GM11168 (cell line): ENCODE results near the gene NNMT.

ENCODE experiments used
- in situ Hi-C: fragments of 300-500 bp; cut with MboI; formaldehyde crosslinking; loops from one replicate; pipeline ENCODE4 v1.12.0; 2022; ENCODE audit warnings: low sequenced_read_pairs; ENCODE audit not compliant: unreplicated experiment

Gene NNMT

GRCh38 chr11:114301927-114302326, 5.7 kb downstream of the NNMT start:
- in situ Hi-C loops = no loop called here

- in situ Hi-C loops = no loop called here
Observed at GRCh38 chr11:114302663-114303062, 6.5 kb downstream of the NNMT start.

GRCh38 chr11:114304065-114304464, 7.9 kb downstream of the NNMT start:
- in situ Hi-C loops = no loop called here

- in situ Hi-C loops = no loop called here
Observed at GRCh38 chr11:114304969-114305368, 8.8 kb downstream of the NNMT start.

DNA sequence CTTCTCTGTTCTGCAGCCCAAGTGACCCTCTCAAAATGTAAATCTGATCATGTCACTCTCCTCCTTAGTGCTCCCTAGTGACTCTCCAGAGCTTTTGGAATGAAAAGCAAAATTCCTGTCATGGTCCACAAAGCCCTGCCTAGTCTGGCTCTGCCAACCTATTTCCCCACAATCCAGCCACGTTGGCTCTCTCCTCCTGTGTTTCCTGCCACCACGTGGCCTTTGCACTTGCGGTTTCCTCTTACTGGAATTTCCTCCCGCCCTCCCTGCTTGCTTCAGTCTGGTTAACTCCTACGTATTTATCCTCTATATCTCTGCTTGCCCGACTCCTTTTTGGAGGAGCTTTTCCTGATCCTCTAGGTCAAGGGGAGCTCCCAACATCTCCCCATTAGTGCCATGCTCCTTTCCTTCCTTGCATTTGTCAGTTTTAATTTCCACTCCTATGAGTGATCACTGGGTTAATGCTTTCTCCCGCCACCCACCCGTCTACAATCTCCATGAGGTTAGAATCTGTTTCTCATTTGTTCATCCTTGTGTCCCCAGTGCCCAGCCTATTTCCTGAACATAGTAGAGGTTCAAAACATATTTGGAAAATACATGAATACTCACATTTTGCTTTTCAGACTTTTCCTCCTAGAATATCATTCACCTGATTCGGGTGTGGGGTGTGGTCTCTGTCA, 11.5 kb downstream of the NNMT start:
- in situ Hi-C loops = no loop called here

GRCh38 chr11:114308689-114309089, 12.5 kb downstream of the NNMT start:
- in situ Hi-C loops = no loop called here

GRCh38 chr11:114309517-114309916, 13.3 kb downstream of the NNMT start:
- in situ Hi-C loops = no loop called here

DNA sequence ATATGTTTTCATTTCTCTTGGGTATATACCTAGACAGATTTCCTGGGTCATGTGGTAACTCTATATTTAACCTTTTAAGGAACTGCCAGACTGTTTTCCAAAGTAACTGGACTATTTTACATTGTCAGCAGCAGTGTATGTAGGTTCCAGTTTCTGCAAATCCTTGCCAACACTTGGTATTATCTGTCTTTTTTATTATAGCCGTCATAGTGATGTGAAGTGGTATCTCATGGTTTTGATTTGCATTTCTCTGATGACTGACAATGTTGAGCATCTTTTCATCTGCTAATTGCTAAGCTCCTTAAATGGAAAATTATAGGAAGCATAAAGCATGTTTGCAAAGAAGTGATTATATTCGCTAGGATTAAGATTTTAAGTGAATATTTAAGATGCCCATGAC, 13.9 kb downstream of the NNMT start:
- in situ Hi-C loops = no loop called here

DNA sequence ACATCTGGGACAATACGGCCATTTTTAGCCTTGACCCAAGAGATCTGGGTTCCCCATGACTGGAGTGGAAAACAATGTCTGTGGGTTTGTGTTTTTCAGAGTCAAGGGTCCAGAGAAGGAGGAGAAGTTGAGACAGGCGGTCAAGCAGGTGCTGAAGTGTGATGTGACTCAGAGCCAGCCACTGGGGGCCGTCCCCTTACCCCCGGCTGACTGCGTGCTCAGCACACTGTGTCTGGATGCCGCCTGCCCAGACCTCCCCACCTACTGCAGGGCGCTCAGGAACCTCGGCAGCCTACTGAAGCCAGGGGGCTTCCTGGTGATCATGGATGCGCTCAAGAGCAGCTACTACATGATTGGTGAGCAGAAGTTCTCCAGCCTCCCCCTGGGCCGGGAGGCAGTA, 15.7 kb downstream of the NNMT start:
- in situ Hi-C loops = no loop called here

- in situ Hi-C loops = no loop called here
Observed at GRCh38 chr11:114314096-114314495, 17.9 kb downstream of the NNMT start.

DNA sequence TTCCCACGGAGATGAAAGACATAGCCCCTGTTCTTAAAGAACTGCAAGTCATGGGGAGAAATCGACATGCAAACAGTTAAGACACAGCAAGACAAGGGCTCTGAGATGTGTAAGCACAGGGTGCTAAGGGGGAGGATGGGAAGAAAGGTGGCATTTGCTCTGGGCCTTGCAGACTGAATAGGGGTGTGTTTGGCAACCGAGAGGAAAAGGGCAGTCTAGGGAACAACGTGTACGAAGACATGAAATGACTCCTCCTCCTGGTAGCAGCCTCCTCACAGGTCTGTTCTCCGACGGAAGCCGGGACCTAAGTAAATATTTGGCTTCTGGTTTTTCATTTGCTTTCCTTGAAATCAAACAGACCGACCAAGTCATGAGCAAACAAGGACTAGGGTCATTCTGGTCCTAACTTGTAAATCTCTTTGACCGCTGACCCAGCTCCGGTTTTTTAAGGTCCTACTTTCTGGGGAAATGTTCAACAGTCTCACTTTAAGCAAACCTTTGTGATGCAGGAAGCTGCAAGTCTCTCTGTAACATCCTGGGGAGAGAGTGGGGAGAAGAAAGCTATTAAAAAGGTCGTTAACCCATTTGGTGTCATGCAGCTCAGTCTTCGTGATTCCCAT, 19.7 kb downstream of the NNMT start:
- in situ Hi-C loops = no loop called here

DNA sequence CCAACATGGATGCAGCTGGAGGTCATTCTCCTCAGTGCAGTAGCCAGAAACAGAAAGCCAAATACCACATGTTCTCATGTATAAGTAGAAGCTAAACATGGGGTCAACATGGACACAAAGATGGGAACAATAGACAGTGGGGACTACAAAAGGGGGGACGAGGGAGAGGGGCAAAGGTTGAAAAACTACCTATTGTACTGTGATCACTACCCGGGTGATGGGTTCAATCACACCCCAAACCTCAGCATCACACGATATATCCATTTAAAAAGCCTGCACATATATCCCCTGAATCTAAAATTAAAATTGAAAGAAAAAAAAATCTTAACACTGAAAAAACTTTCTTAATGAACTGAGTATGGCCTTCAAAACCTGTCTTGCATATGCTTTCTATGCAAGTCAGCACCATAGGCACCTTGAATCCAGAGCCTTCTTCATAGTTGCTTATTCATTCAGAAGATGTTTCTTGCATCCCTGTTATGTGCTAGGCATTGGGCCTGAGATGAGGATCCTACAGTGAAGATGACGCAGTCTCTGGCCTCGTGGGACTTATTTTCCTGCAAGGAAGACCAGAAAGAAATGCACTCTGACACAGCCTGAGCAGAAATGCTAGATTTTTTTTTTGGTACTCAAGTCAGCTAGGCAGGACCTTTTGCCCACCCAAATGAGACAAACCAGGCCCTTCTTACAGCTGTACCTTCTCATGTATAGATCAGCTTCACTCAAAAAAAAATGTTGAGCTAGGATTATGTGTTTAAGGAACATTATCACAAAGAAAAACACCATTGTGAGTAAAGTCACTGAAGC, 21.0 kb downstream of the NNMT start:
- in situ Hi-C loops = no loop called here

GRCh38 chr11:114317787-114318137, 21.6 kb downstream of the NNMT start:
- in situ Hi-C loops = no loop called here

GRCh38 chr11:114318361-114318760, 22.2 kb downstream of the NNMT start:
- in situ Hi-C loops = no loop called here

DNA sequence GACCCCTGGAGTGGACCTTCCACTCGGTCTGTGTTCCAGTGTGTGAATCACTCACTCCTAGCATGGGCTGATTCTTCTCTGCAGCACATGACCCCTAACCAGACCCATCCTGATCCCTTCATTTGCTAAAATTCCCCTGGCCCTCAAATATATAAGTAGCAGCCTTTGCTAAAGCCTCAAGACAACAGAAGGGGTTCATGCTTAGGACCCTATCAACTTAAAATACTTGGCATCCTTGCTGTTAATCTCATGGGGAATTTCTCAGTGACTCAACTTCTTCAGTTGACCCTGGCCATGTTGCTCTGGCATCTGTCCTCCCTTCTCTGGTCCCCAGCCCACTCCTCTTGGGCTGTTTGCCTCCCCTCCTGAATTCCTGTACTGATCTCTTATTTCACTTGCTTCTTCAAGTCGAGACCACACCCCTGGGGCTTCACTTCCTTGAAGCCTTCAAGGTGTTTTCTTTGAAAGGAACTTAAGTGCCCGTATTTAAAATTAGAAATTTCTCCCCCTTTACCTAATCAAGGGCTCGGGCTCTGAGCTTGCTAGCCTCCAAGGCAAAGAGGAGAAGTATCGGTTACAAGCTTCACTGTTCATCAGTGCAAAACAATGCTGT, 23.6 kb downstream of the NNMT start:
- in situ Hi-C loops = no loop called here

DNA sequence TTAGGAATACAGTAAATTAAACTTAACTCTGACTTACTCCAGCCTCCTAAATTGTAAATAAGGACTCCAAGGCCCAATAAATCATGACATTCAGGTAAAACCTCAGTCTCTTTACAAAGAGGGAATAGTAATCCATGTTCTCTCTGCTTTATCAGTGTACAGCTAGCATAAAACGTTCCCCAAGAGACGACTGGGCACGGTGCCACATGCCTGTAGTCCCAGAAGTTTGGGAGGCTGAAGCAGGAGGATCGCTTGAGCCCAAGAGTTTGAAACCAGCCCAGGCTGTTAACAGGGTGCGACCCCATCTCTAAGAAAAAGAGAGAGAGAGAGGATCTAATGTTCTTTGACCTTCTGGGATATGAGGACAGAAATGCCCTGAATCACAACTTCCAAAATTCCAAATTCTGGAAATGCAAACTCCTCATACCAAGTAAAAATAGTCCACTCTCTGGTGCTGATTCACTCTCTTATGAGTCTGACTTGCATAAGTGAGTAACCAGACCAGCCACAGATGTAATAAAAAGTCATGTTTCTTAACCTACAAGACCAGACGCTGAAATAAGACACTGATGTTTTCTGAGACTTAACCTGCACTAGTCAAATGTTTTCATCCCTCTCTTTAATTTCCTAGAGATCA, 25.5 kb downstream of the NNMT start:
- in situ Hi-C loops = no loop called here

- in situ Hi-C loops = no loop called here
Observed at GRCh38 chr11:114322934-114323333, 26.7 kb downstream of the NNMT start.

DNA sequence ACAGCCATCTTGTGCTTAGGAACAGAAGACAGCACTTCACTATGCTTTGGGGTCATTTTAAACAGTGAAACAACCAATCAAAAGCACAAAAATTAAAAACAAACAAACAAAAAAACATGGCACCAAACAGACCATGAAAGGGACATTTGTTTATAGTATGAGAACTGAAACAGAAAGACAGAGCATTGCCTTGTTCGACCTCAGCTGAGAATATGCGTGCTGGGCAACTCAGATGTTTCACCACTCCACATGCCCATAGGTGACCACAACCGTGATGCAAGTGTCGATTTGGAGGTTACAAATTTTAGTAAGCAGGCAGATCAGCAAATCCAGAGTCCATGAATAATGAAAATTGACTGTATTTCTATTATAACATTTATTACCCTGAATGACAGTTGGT, 30.0 kb downstream of the NNMT start:
- in situ Hi-C loops = no loop called here

GRCh38 chr11:114326776-114327175, 30.6 kb downstream of the NNMT start:
- in situ Hi-C loops = no loop called here

DNA sequence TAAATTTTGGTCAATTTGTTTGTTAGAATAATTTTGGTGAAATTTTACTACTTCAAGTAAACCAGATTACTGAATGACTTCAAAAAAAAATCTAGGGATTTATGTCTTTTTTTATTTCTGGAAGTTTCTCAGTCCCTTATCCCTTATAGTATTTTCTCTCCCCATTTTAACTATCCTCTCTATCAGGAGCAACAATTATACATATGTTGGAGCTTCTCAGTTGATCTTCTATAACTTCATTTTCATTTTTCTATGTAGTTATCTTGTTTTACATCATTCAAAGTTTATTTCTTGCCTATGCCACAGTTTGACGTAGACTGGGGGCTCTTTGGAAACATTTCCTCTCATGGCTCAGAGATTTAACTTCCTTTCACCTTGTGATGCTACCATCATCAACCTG, 34.2 kb downstream of the NNMT start:
- in situ Hi-C loops = no loop called here
